Measurements from ENCODE around the gene OPN4.

- no peak for TF ChIP-seq CTCF (IDR thresholded peaks at IDR 0.05; ENCODE audit: insufficient read depth, low read depth, low read length)
- no peak for TF ChIP-seq EZH2 (IDR thresholded peaks at IDR 0.05; ENCODE audit: insufficient read depth, low read length)
These were observed 51.6 kb downstream of the OPN4 start for GRCh38 chr10:86705905-86706304.

All from astrocyte (in vitro differentiated cells and primary cell).